HG03060 (cell line): Measurements from ENCODE around the gene UBL7.

Source experiments
- ATAC-seq: cut with Tn5 transposase; IDR thresholded peaks from one replicate; pipeline ENCODE4 v1.9.1; 2021; ENCODE audit warnings: low read depth, moderate number of reproducible peaks; ENCODE audit not compliant: unreplicated experiment

The UBL7 gene

DNA sequence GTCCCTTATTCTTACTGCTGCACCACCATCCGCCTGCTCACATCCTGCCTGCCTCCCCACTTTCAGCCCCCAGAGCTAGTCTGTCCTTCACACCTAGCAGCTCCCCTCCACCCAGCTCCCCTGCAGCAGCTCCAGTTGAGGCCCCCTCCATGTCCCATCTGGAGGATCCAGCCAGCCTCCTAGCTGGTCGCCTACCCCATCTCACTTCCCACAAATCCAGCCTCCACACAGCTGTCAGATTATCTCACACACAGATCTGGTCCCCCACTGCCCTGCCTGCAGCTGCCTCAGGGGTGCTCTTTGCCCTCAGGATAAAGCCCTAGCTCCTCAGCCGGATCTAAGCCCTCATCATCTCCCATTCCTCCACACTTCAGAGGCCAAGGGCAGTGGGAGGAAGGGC lies 18.4 kb downstream of the UBL7 start:
- no peak for ATAC-seq

DNA sequence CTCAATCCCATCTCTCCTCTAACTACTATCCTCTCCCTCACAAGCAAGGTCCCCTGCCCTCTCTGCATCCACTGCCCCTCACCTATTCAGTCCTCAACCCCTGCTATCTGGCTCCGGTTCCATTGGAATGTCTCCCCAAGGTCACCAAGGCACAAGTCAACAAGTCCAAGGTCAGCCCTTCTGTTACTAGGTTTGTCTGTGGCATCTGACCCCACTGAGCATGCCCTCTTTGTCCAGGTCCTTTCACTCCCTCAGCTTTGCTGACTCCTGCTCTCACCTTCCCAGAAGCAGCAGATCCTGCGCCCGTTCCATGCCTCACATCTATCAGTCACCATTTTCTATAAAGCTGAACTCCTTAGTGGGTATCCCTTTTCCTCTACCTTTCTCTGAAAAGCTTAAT lies 18.9 kb downstream of the UBL7 start:
- no peak for ATAC-seq

DNA sequence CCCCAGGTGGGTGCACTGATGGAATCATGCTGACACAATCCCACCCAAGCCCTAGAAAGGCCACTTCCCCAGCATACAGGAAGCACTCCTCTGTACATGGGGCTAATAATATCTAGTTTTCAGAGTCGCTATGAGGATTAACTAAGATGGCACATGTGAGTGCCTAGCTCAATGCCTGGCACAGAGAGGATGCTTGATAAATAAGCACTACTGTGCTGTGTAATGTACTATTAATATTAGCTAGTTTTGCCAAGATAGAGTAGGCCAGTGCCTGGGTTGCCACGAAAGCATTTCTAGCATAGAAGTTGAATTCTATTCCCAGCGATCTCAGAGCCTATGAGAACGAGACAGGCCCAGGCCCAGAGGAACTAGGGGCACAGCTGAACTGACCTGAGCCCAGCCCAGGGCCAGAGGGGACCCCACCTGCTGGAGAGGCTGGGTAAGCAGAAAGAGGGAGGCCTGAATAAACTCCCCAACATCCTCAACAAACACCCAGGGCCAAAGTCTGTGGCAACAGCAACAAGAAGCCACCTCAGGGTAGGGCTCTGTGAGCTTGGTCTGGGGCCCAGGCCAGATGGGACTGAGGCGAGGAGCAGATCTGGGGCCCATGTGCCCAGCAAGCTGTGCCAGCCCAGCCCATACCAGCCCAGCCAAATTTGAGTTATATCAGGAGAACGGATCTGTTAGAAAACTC lies 19.6 kb downstream of the UBL7 start:
- no peak for ATAC-seq

DNA sequence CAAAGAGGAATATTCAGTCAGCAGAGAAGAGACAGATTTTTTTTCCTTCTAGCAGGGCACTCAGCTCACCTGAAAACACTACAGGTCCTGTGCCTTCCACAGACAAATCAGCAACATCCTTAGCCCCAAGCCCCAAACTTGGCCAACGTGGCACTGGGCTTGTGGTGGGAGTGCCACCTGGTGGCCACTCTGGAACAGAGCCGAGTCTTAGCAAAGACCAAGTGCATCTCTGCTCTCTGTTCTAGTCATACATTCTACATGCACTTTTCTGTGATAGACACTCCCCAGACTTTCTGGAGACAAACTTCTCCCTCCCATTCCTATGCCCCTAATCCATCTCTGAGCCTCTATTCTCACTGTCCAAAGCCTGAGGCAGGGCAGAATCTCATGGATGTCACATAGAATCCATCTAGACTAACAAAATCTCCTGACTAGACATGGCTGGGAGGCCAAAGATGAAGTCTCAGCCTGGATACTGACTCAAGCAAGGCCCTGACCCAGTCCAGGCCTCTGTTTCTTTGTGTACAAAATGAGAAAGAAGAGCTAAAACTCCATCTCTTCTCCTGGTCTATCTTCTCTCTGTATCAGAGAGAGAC lies 22.1 kb downstream of the UBL7 start:
- no peak for ATAC-seq

DNA sequence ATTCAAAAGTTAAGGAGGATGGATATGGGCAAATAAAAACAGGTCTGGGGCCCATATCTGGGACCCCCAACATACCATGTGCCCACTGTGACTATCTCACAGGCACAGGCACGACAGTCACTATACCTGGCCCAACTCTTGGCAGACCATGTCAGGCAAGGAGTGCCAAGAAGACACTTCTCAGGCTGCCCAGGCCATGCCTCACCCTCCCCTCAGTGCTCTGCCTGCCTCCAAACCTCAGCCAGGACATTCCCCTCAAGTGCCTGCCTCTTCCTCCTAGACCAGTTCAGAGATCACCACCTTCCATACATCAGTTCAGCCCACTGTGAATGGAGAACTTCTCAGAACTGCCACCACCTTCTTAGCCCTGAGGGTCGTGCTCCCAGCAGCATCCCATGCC lies 22.8 kb downstream of the UBL7 start:
- no peak for ATAC-seq

DNA sequence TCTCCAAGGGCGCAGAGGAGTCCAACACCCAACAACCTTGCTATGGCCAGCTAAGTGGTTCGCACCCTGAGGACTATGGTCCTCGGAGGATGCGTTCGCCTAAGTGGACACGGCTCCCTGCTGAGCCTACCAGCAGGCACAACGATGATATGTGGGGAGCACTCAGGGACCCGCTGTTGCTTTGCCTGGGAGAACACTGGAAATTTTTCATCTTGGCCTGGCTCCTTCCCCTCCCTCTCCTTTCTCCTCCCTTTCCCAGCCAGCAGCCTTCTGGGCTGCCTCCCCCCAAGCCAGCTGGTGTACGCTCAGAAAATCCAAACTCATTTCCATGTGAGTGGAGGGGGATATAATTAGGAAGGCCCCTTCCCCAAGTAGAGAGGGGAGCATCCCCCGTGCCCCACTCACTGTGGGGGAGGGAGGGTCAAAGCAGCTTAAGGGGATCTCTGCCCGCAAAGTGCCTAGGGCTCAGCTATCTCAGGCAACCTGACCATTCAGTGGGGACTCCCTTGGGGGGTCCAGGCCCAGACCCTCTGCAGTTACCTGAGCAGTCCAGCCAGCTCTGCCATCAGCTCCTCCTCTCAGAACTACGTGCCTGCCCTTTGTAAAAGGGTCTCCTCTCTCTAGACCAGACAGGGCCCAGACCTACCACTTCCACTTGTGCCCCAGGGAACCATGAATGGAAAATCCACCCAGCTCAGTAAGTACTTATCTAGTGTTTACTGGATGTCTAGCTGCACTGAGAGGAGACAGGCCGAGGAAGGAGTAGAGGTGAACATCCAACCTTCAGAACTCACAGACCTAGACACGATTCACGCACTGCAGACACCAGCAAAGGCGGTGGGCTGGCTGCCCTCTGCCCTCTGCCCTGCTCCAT lies 26.5 kb downstream of the UBL7 start:
- ATAC-seq: no peak

DNA sequence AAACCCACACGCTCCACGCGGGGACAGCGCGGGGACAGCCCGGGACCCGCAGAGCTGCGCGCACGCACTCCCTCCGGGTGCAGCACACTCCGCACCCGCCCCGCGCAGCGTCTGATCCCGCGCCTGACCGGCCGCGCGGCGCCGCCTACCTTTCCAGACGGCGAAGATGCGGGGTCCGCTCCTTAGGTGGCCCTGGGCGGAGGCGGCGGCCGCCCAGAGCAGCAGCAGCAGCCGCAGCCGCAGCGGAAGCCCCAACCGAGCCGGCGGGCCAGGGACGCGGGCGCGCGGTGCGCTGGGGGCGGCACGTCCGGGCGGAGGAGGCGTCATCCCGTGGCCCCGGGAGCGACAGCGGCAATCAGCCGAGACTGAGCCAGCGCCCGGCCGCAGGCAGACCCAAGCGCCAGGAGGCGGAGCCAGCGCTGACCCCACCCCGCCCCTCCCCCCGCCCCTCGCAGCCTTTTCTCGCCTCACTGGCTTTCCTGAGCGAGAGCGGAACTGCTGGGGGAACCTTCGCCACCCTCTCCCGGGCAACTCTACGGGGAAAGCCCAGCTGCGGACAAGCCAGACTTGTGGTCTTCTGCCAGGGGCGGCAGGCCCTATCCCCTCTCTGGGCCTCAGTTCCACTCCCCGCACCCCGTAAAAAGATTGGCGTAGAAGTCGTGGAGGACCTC lies 27.2 kb downstream of the UBL7 start, which contains the start of gene SEMA7A:
TSS of gene SEMA7A (minus strand) at position 367 of the 671 bp plus-strand sequence. CDS start at position 327, 40 bp downstream.
- no peak for ATAC-seq

DNA sequence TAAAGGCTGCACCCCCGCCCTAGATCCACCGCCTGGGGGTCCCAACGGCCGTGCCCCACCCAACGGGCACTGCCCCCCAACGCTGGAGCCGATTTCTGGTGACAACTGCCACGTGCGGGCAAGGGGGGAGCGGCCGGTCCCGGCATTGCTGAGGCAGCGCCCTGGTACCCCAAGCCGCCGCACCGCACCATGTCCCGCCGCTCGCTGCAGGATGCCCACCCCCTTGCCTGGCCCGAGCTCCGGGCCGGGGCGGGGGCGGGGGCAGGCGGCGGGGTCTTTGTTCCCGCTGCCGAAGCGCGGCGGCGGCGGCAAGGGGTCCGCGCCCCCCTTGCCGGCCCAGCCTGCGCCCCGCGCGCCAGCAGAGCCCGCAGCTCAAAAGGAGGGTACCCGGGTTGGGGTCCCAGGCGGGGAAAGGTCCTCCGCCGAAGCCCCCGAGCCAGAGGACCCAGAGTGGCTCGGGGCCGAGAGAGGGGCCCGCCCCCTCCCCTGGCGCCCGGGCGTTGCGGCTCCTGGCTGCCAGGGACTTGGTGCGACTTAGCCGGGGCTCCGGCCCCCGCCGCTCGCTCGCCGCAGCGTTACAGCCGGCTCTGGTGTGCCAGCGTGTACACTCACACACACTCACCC lies 27.9 kb downstream of the UBL7 start:
- ATAC-seq: no peak

DNA sequence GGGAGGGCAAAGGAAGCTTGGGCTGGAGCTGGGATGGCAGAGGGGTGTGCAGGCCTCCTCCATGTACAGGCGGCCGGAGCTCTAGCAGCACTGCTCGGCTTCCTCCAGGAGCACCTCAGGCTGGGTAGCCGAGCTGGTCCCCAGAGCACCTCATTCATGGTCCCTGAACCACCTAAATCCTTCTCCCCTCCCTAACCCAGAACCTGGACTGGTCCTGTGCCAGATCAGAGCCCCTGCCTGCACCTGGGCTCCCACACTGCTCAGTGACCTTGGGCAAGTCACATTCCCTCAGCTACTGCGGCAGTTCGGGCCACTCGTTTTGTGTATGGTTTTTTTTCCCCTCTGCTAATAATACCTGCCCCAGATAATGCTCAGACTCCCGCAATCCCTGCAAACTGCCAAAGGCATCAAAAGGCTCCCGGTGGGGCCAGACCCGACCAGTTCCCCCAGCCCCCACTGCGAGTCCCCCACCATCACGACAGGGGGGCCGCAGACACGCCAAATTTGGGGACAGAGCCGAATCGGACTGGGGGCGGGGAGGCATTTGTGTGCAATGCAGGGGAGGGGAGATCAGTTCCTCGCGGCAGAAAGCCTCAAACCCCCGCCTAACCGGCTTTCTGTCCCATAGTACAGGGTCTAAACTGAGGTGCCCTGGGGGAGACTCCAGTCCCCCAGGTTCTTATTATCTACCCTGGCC lies 28.5 kb downstream of the UBL7 start:
- no peak for ATAC-seq

DNA sequence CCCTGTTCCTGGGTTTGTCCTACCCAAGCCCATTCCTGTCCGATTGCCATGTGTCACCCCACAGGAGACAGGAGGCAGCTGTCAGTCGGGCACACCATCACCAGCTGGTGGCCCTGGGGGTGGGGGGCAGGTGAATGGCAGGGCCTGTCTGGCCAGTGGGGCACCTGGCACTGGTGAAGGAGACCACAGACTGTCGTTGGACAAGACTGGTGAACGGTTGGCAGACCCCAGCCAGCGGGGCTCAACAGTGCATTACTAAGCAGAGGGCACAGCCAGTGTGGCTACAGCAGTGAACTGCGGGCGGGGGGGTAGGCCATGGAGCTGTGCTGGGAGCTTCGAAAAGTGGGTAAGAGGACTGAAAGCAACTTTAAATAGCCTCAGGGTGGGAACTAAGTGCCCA lies 29.3 kb downstream of the UBL7 start:
- ATAC-seq: no peak

DNA sequence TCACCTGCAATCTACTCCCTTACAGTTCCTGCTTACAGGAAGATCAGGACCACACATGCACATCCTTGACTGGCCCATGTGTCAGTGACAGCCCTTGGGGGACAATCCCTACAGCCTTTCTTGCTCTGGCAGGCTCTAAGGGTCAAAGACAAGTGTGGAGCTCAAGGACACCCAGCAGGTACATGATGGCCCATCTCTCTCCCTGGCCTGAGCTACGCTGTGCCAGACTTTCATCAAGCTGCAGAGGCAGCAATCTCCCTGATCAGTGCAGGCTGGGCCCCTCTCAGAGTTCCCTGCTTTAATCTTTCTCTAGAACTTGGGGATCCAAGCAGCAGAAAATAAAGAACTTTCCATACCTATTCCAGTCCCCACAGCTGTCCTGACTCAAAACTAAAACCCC lies 29.8 kb downstream of the UBL7 start:
- ATAC-seq: no peak

DNA sequence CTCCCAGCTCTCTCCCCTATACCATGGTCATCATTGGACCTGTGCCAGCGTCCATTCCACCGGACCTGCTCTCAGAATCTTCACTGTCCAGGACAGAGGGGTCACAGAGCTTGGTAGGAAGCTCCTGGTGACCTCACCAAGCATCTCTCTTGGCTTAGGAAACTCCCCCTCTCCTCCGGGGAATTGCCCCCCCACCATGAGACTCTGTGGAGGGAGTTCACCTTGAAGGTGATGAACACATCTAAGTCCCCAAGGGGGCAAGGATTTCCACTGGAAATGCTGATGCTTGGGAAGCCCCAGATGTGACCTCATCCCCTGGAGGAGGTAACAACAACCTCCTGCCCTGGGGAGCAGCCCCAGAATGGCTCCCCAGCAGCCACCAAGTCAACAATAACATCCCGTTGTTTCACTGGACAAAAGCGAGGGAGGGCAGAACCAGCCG lies 30.4 kb downstream of the UBL7 start:
- no peak for ATAC-seq

DNA sequence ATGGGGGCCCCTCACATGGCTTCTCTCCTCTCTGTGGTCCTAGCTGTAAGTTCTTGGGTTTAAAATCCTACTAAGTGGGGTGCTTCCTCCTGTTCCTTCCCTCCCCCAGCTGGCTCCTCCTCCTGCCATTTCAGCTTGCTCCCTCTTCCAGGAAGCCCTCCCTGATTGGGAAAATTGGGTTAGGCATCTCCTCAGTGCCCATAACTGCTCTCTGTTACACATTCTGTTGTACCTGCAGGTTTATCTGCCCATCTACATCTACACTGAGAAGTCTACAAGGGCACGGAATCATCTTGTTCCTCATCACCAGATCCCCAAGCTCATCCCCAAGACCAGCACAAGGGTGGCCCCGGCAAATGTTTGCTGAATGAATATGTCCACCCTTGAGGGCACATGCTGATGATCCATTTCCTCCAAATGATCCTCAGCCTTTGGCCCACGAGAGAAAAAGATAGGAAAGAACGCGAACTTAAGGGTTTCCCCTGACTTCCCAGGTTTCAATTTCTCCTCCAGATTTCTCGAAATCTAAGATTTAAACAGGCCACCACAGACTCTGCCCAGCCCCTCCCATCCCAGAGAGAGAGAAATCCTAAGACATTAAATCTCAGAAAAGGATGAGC lies 31.1 kb downstream of the UBL7 start:
- no peak for ATAC-seq

DNA sequence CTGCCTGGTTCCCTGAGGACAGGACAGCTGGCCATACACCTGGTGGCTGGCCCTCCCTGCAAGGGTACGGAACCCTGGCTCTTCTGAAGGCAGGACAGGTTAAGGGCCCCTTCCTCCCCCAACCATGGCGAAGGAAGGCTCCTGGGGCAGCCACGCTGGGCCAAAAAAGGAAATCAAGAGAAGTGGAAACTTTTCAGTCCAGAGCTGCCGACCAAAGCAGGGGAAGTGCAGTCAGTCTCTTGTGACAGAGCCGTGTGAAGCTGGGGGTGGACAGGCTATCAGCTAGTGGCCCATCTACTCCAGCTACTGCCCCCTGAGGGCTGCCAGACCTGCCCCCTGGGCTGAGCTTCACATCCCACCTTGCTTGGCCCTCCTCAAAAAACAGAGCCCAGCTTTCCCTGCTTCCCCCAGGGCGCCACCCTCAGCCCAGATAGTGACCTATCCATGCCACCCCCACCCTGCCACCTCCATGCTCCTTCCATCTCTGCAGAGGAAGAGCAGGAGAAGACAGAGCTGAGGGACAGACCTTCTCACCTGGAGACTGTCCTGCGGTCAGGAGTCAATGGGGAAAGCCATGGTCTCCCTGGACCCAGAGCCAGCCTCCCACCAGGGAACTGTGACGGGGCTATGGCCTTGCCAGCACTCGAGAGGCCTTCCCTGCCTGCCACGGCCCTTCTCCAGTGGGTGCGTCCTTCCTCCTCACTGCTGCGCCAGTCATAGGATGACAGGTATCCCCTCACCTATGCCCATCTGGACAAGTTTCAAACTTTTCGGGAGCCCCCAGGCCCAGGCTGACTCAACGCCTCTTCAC lies 31.8 kb downstream of the UBL7 start:
- ATAC-seq: no peak

DNA sequence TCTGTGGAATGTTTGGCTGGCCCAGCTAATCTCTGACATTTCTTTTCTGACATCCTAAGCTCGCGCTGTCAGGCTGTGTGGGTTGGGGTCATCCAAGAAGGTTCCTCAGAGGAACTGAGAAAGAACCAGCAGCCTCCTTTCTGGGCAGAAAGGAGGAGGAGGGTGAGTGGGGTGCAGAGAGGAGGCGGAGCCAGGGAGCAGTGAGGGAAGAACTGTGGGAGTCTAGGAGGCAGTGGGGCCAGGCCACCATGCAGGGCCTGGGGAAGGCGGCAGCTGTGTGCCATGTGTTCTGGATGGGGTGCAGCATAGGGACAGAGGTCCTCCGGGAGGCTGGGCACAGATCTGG lies 32.5 kb downstream of the UBL7 start:
- no peak for ATAC-seq

DNA sequence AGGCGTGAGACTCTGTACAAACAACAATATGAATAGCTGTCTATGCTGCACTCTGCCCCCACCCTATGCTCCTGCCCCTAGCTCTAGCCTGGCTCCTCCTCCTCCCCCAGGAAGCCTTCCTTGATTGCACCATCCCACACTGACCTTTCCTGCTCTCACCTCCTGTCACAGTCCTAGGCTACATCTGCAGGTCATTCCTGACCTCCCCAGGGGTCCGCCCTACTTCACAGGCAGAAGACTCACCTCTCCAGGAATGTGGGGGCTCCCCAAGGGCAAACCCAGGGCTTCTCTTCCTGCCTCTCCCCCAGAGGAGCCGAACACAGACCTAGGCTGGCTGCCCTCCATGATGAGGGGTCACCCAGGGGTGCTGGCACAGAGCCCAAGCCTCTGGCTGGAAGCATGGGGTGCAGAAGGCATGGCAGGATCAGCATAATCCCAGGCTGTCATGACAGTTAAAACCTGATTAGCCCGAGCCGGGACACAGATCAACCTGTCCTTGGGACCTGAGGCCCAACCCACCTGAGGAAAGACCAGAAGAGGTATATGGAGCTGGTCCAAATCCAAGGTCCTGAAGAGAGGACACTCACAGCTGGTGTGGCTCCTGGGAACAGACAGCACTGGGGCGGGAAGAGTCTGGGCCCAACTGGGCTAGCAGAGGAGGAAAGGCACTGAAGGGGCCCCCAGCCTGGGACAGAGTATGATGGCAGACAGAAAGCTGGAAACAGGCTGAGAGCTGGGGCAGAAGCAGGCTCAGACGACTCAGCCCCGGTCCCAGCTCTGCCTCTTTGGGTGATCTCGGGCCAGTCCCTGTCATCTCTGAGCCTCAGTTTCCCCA lies 33.1 kb downstream of the UBL7 start:
- no peak for ATAC-seq

DNA sequence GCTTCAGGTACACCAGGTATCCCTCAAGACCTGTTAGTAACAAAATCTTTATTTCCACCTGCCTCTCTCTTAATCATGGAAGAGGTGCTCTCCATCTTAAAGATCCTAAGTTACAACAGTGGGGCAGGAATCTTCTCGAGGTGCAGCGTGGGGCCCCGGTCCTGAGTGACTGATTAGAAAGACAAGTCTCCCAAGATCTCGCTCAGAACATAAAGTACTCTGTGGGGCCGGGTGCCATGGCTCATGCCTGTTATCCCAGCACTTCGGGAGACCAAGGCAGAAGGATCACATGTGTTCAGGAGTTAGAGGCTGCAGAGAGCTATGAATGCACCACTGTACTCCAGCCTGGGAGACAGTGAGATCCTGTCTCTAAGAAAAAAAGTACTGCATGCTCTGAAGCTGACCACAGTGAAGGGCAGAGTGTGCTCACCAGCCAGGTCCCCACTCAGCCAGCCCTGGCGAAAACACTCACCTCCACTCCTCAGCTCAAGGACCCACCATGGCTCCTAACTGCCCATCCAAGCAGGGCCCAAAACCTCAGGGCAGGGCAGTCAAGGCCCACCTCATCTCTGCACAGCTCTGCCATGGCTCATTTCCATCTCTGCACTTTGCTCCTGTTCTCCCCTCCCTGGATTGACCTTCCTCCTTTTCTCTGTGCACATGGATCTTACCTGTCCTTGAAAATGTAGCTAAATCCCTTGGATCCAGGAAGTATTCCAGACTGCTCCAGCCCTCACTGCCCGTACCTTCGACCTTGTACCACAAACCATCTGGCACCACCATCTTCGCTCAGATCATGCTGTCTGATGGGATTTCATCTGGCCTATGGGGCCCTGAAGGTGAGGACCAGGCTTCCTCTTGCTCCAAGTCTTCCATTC lies 34.3 kb downstream of the UBL7 start:
- ATAC-seq: no peak
